Dedifferentiated amniotic fluid mesenchymal stem cell (primary cell): ENCODE results near the gene OR10H3.
"Not testable (repeated sequence)": the region's sequence is repeated elsewhere in the genome, so short reads cannot be mapped to it uniquely, and the experiment has no call there.

ENCODE experiments used
- DNase-seq: peaks from one replicate; pipeline ENCODE4 v3.0.0-alpha.2; 2016; ENCODE audit errors: extremely low spot score

Gene OR10H3, protein sequence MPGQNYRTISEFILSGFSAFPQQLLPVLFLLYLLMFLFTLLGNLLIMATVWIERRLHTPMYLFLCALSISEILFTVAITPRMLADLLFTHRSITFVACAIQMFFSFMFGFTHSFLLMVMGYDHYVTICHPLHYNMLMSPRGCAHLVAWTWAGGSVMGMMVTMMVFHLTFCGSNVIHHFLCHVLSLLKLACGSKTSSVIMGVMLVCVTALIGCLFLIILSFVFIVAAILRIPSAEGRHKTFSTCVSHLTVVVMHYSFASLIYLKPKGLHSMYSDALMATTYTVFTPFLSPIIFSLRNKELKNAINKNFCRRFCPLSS

GRCh38 chr19:15737722-15738121, at the start of gene OR10H3:
Gene OR10H3 (plus strand): TSS chr19:15737985. CDS start chr19:15741393, 3,408 bp downstream.
- DNase-seq: no peak

GRCh38 chr19:15696654-15697194, 41.1 kb upstream of the OR10H3 start:
- DNase-seq: no peak

DNA sequence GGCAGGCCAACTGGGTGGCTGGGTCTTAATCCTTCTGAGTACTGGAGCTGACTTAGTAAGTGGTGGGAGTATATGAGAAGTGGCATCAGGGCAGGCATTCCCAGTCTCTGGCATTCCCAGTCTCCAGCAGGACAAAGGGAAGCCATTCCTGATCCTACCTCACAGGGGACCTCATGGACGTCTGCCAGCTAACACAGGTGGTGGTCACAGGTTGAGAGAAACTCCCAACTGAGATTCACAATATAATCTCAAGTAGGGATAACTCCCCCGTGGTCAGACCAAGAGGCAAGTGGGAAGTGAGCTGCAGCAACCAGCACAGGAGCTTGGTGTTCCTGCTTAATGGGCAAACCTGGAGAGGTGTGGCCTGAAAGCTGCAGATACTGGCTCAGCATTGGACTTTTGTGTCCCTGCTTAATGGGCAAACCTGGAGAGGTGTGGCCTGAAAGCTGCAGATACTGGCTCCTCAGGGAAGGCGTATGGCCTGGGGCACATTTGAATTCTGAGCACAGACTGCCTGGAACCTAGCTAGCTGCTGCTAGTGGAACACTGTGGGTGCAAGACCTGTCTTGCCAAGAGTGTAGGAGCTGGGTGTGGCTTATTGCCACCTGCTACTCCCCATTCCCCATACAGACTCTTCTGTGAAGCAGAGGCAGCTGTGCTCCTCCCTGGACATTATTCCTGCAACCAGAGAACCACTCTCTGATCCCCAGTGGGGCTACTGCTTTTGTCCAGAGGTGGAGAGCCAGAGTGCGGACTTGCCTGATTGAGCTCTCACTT, 35.8 kb upstream of the OR10H3 start:
- DNase-seq: no peak

- no peak for DNase-seq
These were observed 35.3 kb upstream of the OR10H3 start for GRCh38 chr19:15702534-15702930.

DNA sequence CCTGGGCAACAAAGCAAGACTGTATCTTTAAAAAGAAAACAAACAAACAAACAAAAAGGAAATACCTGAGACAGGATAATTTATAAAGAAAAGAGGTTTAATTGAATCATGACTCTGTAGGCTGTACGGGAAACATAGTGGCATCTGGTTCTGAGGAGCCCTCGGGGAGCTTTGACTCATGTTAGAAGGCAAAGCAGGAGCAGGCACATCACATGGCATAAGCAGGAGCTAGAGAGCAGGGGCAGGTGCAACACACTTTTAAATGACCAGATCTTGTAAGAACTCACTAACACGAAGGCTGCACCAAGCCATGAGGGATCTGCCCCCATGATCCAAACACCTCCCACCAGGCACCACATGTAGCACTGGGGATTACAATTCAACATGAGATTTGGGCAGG, 23.1 kb upstream of the OR10H3 start:
- no peak for DNase-seq

DNA sequence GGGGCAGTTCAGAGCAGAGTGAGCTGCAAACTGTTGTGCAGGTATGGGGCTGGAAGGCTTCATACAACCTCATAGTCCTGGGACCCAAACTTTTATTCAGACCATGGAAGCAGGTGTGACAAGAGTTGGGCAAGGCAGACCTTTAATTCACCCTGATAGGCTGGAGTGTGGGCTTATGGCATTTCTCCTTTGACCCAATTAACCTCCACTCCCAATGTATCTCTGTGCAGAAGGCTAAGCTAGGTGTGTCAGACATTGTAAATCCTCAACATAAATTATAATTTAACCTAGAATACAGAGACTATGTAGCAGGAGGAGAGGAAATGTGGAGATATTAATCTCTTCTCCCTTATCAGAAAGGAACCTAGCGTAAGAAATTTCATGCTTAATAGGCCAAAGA, 22.1 kb upstream of the OR10H3 start:
- DNase-seq: no peak

GRCh38 chr19:15717809-15718208, 20.0 kb upstream of the OR10H3 start:
- DNase-seq: no peak

DNA sequence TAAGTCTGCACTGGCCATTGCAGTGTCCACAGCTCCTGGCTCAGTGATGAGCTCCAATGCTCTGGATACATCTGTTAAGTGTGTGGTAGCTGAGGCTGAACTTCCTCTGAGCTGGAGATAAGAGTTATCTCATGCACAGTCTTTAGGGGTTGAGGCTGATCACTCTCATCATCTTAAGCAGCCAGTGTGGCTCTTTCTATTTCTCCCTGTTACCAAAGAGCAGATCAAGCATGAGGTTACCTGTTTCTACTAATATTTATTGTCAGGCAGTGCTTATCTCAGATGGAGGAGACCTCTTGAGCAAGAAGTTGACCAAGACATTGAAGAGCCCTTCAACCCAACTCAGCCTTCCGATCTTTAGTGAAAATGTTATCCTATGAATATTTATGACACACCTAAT, 16.5 kb upstream of the OR10H3 start:
- no peak for DNase-seq

DNA sequence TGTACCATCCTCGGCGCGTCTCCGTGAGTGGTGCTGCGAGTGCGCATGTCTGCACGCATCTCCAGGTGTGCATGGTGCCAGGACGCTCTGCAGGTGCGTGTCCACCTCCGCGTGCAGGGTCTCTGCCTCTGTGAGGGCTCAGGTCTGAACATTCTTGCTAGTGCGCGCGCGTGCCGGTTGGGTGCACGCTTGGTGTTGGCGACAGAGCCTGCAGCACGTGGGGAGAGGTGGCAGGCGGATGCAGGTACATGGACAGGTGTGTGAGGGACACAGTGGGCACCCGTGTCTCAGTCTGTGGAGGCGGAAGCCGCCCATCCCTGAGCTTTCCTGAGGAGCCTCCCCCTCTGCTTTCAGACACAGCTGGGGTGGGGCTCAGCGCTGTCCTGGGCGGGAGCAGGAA, 14.8 kb upstream of the OR10H3 start:
- no peak for DNase-seq

- no peak for DNase-seq
These were observed 10.1 kb upstream of the OR10H3 start, which contains the start of gene OR10H2 for GRCh38 chr19:15727724-15728123. Gene OR10H2 (plus strand): TSS chr19:15728024. CDS start chr19:15728044, 20 bp downstream.

GRCh38 chr19:15730538-15730937, 7.2 kb upstream of the OR10H3 start:
- DNase-seq: no peak

DNA sequence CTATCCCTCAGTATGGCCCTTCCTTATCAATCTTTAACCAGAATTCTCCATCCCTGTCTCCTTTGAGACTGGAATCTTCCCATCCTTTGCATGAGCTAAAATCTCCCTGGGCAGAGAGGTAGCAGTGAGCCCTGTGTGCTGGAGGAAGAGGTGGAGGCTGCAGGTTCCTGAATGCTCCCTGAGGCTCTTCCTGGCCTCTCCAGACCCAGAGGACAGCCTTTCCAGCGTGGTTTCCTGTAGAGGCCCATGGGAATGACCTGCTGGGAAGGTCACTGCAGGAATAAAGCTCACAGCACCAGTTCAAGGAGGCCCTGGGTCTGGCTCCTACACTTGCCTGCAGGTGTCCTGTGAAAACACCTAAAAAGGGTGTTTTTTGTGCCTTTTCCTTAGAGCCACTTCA, 5.4 kb upstream of the OR10H3 start:
- DNase-seq: no peak

DNA sequence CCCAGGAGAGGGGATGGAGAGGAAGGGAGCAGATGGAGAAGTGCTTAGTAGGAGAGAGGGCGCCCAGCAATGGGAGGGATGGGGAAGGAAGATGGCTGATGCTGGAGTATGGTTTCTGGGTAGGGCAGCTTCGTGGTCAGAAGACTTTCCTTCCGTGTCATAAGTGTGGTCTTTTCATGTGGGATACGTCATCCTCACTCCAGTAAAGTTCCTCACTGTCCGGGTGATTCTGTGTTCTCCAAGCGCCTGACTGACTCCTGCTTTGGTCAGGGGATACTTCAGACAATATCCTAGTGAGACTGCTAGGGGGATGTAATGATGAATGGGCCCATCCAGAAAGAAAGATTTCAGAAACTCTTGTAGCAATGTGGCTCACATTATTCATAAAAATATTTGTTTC, 3.9 kb upstream of the OR10H3 start:
- DNase-seq: no peak

GRCh38 chr19:15740785-15741184, 3.0 kb downstream of the OR10H3 start:
- DNase-seq: no peak

GRCh38 chr19:15748239-15748638, 10.5 kb downstream of the OR10H3 start:
- no peak for DNase-seq

- no peak for DNase-seq
These were observed 20.6 kb downstream of the OR10H3 start for GRCh38 chr19:15758379-15758778.

- DNase-seq: no peak
These were observed 22.3 kb downstream of the OR10H3 start for GRCh38 chr19:15759962-15760565.

DNA sequence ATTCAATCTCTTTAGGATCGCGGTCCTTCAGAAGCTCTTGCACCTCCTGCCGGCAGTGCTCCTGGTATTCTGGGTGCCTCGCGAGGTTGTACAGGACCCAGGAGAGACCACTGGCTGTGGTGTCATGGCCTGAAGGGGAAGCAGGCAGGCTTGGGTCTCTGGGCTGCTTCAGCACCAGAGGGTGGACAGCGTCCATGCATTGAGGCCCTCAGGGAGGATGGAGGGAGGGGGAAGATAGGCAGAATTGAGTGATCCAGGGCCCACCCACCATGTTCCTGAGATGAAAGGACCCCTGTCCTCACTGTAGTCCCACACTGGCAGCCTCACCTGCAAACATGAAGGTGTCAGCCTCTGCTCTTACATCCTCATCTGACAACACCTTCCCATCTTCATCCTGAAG, 31.8 kb downstream of the OR10H3 start:
- DNase-seq: no peak

DNA sequence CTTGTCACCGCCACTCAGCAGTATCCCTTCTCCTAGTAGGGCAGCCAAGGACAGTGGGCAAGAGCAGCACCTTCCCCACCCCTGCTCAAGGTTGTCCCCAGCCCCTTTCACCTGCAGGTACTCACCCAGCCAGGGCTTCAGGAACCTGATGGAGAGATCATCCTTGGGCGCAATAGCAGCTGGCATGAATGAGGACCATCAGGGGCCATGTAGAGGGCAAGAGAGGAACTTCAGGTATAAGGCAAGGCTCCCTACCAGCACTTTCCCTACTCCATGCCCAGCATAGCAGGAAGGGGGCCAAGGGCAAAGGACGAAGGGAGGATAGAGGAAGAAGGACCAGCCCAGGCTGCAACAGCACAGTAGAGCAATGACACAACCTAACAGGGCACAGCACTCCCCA, 36.4 kb downstream of the OR10H3 start:
- DNase-seq: not testable (repeated sequence)

DNA sequence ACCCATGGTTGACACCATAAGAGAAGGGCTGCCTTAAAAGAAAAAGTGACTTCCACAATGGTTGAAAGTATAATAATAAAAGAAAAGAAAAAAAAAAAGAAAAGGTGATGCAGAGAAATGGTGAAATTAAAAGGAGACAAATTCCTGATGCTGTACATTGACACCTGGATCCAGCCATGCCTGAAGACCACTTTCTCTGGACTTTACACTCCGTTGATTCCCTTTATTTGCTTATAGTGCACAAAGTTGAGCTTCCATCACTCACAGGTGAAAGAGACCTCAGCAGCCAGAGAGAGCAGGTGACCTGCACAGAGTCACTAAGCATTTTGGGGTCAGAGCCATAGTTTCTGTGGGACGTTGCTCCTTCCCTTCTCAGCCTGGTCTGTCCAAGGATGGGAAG, 37.5 kb downstream of the OR10H3 start:
- DNase-seq: no peak

DNA sequence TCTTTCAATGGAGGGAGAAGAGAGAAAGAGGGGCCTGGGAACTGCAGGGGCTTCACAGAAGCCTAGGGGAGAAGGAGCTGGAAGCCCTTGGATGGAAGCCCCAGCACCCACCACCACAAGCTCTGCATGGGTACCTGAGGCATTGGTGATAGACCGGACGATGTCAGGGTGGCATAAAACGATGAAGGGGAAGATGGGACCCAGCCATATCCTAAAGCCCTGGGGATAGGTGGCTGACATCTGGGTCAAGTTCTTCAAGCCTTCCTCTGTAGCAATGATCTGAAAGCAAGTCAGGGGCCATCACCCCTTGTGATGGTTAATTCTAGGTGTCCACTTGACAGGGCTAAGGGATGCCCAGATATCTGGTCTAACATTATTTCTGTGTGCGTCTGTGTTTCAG, 38.5 kb downstream of the OR10H3 start:
- no peak for DNase-seq
